Lower leg skin (tissue), 3 donors: ENCODE data around the gene CEACAM8.

Experiments
- CTCF ChIP-seq, 3 donors: fragments of 450-650 bp; IDR thresholded peaks; one replicate each; pipeline ENCODE4 v1.5.1; 2016; ENCODE audit warnings: antibody characterized with exemption in 3 of 3, mild to moderate bottlenecking in 3 of 3, moderate library complexity in 2 of 3
- POLR2A ChIP-seq, 2 donors: fragments of 450-650 bp; IDR thresholded peaks; one replicate each; pipeline ENCODE4 v1.6.1; 2016 to 2017; ENCODE audit warnings: antibody characterized with exemption in 2 of 2, mild to moderate bottlenecking in 1 of 2, moderate library complexity in 1 of 2

DNA sequence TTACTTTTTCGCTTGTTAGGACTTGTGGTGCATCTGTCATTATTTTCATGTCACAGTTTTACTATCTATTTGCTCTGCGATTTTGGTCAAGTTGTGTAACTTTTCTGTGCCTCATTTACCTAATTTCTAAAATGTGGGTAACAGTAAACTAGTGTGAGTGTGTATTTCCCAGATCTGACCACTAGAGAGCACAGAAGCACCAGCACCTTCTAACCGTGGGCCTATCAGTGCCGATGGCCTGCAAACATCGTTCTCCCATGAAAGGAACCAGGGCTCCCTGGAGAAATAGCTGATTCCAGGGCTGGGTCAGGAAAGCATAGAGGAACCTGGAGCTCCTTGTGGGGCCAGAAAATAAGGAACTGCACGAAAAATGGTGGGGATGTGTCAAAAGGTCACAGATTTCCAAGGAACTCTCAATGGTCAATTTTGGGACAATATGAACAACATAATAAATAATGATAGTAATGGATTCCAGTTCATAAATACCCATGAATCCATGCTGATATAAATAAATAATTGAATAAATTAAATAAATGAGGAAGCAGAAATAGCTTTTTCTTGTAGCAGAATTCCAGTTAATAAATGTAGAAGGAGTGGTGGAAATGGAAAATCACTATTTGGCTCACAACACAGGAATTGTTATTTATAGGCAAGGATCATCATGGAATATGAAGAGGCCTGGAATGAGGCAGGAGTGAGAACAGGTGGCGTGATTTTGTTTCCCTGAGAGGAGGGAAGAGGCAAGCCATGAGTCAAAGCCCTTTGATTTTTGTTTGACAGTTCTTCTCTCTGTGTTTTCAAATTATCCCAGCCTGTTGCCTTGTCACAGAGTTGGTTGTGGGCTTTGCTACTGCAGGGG is 31.1 kb downstream of the CEACAM8 start:
- TF ChIP-seq CTCF (IDR thresholded peaks at IDR 0.05) (no peak), POLR2A (IDR thresholded peaks at IDR 0.05) (no peak)
